Measurements from ENCODE around the gene MEF2D.

The MEF2D gene

DNA sequence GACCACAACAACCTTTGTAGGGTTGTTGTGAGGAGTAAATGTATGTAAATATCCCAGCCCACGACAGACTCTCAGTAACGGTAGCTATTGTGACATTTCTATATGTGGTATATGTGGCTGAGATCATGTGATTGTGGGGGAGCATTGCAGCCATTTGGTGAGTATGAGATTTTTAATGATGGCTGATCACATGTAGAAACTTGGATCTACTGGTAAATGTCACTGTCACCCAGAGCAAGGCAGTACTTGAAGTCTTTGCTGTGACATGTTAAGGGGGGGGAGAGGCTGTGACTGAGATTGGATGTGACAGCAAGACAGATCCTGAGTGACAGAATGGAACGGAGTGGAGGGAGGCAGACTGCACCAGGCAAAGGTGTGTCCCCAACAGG is 23.9 kb upstream of the MEF2D start:
- DNase-seq (ENCODE audit: low spot score), result no peak

GRCh38 chr1:156523801-156524480 is 23.4 kb upstream of the MEF2D start:
- no peak for DNase-seq (ENCODE audit: low spot score)

GRCh38 chr1:156522443-156522970 is 21.9 kb upstream of the MEF2D start:
- no peak for DNase-seq (ENCODE audit: low spot score)

GRCh38 chr1:156517748-156518147 is 17.2 kb upstream of the MEF2D start:
- no peak for DNase-seq (ENCODE audit: low spot score)

- no peak for DNase-seq (ENCODE audit: low spot score)
These were observed 16.2 kb upstream of the MEF2D start for GRCh38 chr1:156516821-156517220.

GRCh38 chr1:156515956-156516355 is 15.4 kb upstream of the MEF2D start:
- no peak for DNase-seq (ENCODE audit: low spot score)

- DNase-seq (ENCODE audit: low spot score), result no peak
These were observed 12.6 kb upstream of the MEF2D start for GRCh38 chr1:156513185-156513584.

GRCh38 chr1:156511644-156512043 is 11.1 kb upstream of the MEF2D start:
- no peak for DNase-seq (ENCODE audit: low spot score)

DNA sequence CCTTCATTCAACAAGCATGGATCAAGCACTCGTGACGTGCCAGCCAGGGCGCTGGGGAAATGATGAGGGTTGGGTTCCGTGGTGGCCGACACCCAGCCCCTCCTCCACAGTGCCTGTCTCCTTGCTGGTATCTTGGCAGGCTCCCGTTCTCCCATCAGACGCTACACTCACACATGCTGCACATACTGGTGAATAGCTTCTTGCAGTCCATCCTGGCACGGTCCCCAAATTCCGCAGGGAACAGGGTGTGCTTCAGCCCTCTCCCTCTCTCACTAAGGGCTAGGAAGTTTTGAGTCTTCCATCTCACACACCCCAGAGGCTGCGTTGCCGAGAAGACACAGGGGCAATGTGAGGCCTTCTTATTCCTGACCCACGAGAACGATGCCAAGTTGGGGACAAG is 10.1 kb upstream of the MEF2D start:
- no peak for DNase-seq (ENCODE audit: low spot score)

DNA sequence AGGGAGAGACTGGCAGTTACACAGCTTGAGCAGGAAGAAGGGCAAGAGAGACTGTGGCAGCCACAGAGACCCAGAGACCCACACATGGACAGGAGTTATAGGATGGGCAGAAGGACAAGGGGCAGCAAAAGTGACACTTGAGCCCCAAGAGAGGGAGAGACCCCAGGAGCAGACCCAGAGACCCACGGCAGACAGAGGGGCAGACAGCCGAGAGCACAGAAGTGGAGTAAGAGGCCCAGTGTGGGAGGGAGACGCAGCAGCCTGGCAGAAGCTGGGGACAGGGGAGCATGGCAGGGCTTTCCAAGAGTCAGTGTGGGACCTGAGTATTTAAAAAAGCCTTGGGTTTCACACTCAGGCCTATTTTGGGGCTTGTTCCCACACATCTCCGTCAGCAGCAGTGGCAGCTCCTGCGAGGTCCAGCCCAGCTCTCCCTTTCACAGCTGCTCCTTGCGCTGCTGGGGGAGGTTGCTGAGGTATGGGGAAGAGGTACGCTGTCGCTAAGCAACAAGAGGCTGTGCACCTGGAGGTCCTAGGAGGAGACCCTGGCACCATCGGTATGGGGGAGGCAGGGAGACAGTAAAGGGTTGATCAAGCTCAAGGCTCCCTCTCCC is 9.0 kb upstream of the MEF2D start:
- DNase-seq (ENCODE audit: low spot score), result no peak

- DNase-seq (ENCODE audit: low spot score), result no peak
These were observed 8.3 kb upstream of the MEF2D start for GRCh38 chr1:156508955-156509234.

DNA sequence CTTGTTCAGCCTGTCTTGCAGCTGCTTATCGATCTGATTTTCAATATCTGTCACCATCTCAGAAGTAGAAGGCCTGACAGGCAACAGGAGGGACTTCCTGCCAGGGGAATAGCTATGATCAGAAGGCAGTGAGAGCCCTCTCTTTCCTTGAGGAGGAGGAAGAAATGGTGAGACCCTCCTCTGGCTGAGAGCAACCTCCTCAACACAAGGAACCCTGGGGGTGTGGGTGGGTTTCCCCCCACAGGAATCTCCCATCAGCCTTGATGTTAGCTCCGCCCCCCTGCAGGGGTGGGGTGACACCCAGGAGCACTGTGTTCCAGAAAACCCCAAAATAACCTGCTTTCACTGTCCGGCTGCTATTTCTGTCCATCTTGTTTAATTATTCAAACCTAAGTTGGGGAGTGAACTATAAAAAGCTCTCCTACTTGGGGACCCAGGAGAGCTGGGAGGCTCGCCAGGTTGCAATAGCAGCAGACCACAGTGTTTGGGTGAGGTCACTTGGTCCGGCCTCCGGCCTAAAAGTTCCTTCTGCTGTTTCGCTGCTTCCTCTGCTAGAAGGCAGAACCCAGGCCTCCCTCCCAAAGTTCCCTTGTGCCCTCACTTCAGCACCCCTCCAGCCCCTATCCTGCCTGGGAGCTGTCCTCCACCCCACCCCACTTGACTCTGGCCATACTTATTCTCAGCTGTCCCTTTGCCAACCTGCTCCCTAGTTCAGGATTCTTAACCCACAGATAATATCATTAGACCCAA is 7.8 kb upstream of the MEF2D start:
- no peak for DNase-seq (ENCODE audit: low spot score)

- DNase-seq (ENCODE audit: low spot score), result no peak
These were observed 5.9 kb upstream of the MEF2D start for GRCh38 chr1:156506450-156506849.

DNA sequence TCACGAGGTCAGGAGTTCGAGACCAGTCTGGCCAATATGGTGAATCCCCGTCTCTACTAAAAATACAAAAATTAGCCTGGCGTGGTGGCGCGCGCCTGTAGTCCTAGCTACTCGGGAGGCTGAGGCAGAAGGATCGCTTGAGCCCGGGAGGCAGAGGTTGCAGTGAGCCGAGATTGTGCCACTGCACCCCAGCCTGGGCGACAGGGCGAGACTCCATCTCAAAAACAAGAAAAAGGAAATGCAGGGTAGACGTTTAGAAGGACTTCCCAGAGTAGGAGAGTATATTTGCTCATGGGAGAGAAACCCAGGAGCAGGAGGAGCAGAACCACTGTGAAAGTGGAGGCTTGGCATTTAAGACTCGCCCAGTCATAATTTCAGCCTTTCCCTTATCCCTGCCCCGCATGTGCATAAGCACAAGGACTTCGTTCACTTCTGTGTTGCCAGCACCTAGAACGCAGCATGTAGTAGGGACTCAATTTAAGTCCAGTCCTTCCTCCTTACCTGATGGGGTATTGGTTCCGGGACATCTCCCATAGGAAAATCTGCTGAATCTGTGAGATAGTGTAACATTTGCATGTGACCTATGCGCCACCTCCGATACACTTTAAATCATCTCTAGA is 5.2 kb upstream of the MEF2D start:
- DNase-seq (ENCODE audit: low spot score), result no peak

DNA sequence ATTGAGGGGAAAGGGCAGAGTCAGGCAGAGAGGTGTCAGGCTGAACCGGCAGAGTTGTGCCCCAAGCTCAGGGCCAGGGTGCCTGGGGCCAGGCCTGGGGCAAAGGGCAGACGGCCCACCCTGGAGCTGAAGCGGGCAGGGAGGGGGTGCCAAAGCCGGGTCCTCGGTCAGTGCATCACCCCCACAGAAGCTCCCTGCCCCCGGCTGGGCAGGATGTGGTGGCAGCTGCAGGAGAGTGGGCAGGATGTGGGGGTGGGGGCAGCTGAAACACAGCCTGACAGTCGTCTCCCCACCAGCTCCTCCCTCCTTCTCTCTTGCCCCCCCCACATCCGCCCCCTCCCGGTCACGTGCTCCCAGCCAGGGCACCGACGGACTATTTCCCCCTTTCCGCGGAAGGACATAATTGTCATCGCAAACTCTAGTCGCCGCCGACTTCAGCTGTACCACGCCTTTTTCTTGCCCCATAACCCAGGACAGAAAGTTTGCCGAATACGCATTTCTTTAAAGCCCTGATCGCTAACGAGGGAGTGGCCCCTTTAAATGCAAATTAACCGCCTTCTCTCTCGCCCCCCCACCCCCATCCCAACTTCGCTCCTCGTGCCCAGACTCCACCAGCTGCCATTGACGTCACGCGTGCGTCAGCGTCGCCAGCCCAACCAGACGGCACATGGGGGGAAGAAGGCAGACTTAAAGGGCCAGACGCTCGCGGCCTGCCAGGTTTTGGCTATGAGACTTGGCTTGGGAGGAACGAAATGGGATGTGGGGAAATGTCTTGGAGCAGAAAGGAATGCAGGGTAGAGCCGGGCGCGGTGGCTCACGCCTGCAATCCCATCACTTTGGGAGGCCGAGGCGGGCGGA is 4.5 kb upstream of the MEF2D start:
- DNase-seq (ENCODE audit: low spot score), result peak; percentile 91

- no peak for DNase-seq (ENCODE audit: low spot score)
These were observed 3.9 kb upstream of the MEF2D start for GRCh38 chr1:156504438-156504813.

GRCh38 chr1:156503698-156504437 is 3.3 kb upstream of the MEF2D start:
- no peak for DNase-seq (ENCODE audit: low spot score)

GRCh38 chr1:156502894-156503697 is 2.5 kb upstream of the MEF2D start:
- DNase-seq (ENCODE audit: low spot score), result no peak

DNA sequence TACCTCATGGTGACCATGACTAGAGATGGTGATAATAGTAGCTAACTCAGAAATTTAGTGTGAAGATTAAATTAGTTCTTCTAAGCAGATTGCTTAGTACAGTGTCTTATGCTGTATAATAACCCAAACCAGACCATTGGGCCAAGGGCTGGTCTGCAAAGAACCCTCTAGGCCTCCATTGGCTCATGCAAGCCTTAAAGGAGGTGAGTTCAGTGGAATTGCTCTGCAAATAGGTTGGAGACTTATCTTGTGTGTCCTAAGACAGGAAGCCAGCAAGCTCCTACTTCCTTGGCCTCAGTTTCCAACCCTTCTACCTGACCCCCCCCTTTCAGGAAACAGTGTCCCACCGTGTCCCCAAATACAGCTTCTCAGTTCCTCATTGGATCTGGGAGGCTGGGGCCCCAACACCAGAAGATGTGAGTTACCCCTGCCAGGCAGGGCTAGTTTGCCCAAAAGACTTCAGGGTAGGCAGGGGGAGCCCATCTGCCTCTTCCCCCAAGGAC is 1.9 kb upstream of the MEF2D start:
- no peak for DNase-seq (ENCODE audit: low spot score)

- DNase-seq (ENCODE audit: low spot score), result peak; percentile 97
These were observed 375 bp upstream of the MEF2D start for GRCh38 chr1:156500793-156501506.
